AG09319 (cell line): Measurements from ENCODE around the gene NDUFV2.

Experiments
- DNase-seq: peaks from one replicate; pipeline ENCODE4 v3.0.0-alpha.2; 2010; ENCODE audit warnings: low read depth; ENCODE audit errors: extremely low read depth
- CTCF ChIP-seq: IDR thresholded peaks from 2 replicates; pipeline ENCODE4 v1.5.1; 2011; ENCODE audit warnings: low read depth, mild to moderate bottlenecking, inconsistent platforms, low read length, moderate library complexity

Gene NDUFV2

GRCh38 chr18:9065864-9066263 lies 36.6 kb upstream of the NDUFV2 start:
- no peak for DNase-seq
- no peak for TF ChIP-seq CTCF

GRCh38 chr18:9066358-9066757 lies 36.1 kb upstream of the NDUFV2 start:
- TF ChIP-seq CTCF, result no peak
- DNase-seq, result no peak

GRCh38 chr18:9066817-9067306 lies 35.6 kb upstream of the NDUFV2 start:
- TF ChIP-seq CTCF, result no peak
- no peak for DNase-seq

GRCh38 chr18:9067823-9068222 lies 34.7 kb upstream of the NDUFV2 start:
- DNase-seq, result no peak
- no peak for TF ChIP-seq CTCF

- no peak for DNase-seq
- no peak for TF ChIP-seq CTCF
These were observed 34.2 kb upstream of the NDUFV2 start for GRCh38 chr18:9068346-9068745.

GRCh38 chr18:9069601-9070000 lies 32.9 kb upstream of the NDUFV2 start:
- TF ChIP-seq CTCF, result no peak

GRCh38 chr18:9070212-9070611 lies 32.3 kb upstream of the NDUFV2 start:
- no peak for TF ChIP-seq CTCF
- no peak for DNase-seq

More at GRCh38 chr18:9069601-9070000, 32.9 kb upstream of the NDUFV2 start:
- DNase-seq, result no peak
